Neutrophil (primary cell): ENCODE data around the gene MYBPC1.
"Not testable (repeated sequence)": the region's sequence is repeated elsewhere in the genome, so short reads cannot be mapped to it uniquely, and the experiment has no call there.

ENCODE experiments used
- H3K27ac ChIP-seq: fragments of 200-600 bp; sonication (generic); 2 replicates; pipeline ENCODE4 v1.5.1; 2016; ENCODE audit warnings: mild to moderate bottlenecking, moderate library complexity
- H3K27me3 ChIP-seq: fragments of 200-600 bp; sonication (generic); 2 replicates; pipeline ENCODE4 v1.6.0; 2016; ENCODE audit warnings: mild to moderate bottlenecking
- H3K36me3 ChIP-seq: fragments of 200-600 bp; sonication (generic); 2 replicates; pipeline ENCODE4 v1.5.1; 2017
- H3K4me1 ChIP-seq, 2 experiments: fragments of 200-600 bp in 1 of 2; sonication (generic) in 1 of 2; 1 replicate in 1 of 2; 2 replicates in 1 of 2; pipeline versions ENCODE4 v1.5.1 to v1.6.1; 2013 to 2016; ENCODE audit warnings: low read depth in 1 of 2, low read length in 1 of 2, mild to moderate bottlenecking in 1 of 2, moderate library complexity in 1 of 2; ENCODE audit not compliant: control insufficient read depth in 1 of 2, insufficient read depth in 1 of 2
- H3K4me3 ChIP-seq, 2 experiments: fragments of 200-600 bp in 1 of 2; sonication (generic) in 1 of 2; 1 replicate in 1 of 2; 2 replicates in 1 of 2; pipeline ENCODE4 v1.5.1; 2013 to 2016; ENCODE audit warnings: low read depth in 1 of 2, low read length in 1 of 2, mild to moderate bottlenecking in 1 of 2, moderate library complexity in 1 of 2
- H3K9me3 ChIP-seq: fragments of 200-600 bp; sonication (generic); 2 replicates; pipeline ENCODE4 v1.5.1; 2016
- TF ChIP-seq, protein P1 (sequence below): fragments of 200-600 bp; sonication (generic); IDR thresholded peaks from 2 replicates; pipeline ENCODE4 v1.5.1; 2016; ENCODE audit warnings: antibody characterized with exemption

MYBPC1 gene

DNA sequence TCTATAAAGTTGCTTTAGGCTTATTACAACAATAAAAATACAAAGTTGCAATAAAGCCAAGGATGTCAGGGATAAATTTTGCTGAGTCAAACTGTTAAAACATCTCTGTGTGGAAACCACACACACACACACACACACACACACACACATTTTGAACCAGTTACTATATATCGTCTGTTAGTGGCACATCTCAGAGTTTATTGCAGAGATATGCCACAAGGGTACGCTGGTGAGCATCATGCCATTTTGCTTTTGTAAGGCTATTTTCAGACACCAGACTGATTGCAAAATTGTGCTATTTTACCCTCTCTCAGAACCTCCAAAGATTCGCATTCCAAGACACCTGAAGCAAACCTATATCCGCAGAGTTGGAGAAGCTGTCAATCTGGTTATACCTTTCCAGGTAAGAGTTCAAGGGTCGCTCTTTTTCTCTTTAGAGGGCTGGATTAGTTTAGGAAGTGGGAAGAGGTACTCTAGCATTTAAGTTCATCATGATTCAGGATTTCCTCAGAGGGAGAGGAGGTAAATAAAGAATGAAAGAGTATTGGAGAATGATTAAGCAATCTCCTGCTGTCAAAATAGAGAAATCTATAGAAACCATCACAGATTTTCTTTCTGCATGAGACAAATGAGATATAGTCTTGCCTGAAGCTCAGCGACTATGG, 75.4 kb downstream of the MYBPC1 start:
- H3K27ac ChIP-seq, result peak overlapping the region; percentile 91
- peaks cover 30 to 39% of the 10 kb centered on the region in 2 experiments for H3K4me1 ChIP-seq
- peaks cover 6% of the 10 kb centered on the region for H3K27me3 ChIP-seq
- no peaks in the 10 kb centered on the region for H3K9me3 ChIP-seq
- peak overlapping the region in 1 of 2 experiments; percentile 10 for H3K4me3 ChIP-seq
- TF ChIP-seq, protein P1, sequence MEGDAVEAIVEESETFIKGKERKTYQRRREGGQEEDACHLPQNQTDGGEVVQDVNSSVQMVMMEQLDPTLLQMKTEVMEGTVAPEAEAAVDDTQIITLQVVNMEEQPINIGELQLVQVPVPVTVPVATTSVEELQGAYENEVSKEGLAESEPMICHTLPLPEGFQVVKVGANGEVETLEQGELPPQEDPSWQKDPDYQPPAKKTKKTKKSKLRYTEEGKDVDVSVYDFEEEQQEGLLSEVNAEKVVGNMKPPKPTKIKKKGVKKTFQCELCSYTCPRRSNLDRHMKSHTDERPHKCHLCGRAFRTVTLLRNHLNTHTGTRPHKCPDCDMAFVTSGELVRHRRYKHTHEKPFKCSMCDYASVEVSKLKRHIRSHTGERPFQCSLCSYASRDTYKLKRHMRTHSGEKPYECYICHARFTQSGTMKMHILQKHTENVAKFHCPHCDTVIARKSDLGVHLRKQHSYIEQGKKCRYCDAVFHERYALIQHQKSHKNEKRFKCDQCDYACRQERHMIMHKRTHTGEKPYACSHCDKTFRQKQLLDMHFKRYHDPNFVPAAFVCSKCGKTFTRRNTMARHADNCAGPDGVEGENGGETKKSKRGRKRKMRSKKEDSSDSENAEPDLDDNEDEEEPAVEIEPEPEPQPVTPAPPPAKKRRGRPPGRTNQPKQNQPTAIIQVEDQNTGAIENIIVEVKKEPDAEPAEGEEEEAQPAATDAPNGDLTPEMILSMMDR, result peak; percentile 65
- no peaks in the 10 kb centered on the region for H3K36me3 ChIP-seq

DNA sequence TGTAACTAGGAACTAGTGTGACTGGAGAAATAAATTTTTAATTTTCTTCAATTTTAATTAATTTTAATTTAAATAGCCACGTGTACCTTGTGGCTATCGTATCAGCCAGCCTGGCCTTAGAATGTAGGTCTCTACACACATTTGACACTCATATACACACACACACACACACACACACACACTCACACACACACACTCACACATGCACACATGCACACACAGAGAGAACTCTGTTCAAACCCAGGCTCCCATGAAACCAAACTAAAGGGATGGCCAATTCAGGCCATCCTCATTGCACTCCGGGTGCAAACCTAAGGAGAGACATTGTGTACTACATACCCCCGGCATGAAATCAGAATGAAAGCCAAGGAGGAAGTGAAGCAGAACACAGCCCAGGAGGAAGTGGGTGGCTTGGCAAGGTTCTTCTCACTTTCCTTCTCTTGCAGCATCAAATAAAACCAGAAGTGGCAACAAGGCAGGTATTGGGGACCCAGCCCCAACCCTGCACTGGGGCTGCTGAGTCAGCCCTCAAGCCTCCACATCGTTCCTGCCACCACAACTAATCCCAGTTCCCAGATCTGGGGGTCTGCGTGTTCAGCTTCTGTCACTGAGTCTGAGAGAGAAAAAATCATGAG, 76.5 kb downstream of the MYBPC1 start:
- no peaks in the 10 kb centered on the region for H3K36me3 ChIP-seq
- H3K27me3 ChIP-seq, result no peaks in the 10 kb centered on the region
- TF ChIP-seq, protein P1, result no peak
- no peaks in the 10 kb centered on the region for H3K9me3 ChIP-seq
- peaks cover 30 to 39% of the 10 kb centered on the region in 2 experiments for H3K4me1 ChIP-seq
- peak overlapping the region; percentile 91 for H3K27ac ChIP-seq
- peak overlapping the region; percentile 44 to 52 for H3K4me3 ChIP-seq

DNA sequence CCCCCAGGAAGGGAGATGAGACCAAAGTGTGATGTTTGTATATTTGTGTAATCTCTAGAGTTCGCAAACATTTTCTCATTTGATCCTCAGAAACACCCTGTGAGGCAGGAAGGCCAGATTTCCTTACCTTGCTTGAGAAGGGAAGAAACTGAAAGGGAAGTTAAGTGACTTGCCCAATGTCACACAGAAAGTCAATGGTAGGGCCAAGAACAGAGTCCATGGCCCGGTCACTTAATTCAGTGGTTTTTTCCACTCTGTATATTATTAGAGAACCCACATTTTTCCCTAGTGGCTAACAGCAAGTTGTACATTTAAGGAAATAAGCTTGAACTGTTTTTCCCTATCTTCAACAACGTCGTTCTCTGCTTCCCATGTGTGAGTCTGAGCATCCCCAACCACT, 77.1 kb downstream of the MYBPC1 start:
- H3K27ac ChIP-seq, result peak overlapping the region; percentile 91

DNA sequence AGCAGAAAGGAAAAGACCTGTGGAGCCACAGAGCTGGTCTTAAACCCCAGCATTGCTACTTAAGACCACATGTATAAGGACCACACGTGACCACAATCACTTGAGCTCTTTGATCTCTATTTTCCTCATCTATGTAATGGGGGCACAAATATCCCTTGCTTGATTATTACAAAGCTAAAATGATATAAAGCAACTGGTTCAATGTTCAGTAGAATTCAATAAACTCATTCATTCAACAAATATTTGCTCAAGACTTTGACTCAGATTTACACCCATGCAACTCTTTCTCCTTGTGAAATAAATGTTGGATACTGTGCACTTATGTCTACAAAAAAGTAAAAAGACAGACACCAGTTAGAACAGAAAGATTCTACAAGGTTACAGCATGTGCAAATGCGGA, 80.8 kb downstream of the MYBPC1 start:
- TF ChIP-seq, protein P1, result no peak
- no peaks in the 10 kb centered on the region for H3K27me3 ChIP-seq
- H3K9me3 ChIP-seq, result no peaks in the 10 kb centered on the region
- no peaks in the 10 kb centered on the region for H3K36me3 ChIP-seq
- H3K4me1 ChIP-seq, result peaks cover 21 to 24% of the 10 kb centered on the region in 2 experiments
- no peak overlapping the region for H3K27ac ChIP-seq
- H3K4me3 ChIP-seq, result no peak overlapping the region

More for the DNA sequence above, 77.1 kb downstream of the MYBPC1 start:
- Histone ChIP-seq H3K36me3 (no peaks in the 10 kb centered on the region), H3K27me3 (no peaks in the 10 kb centered on the region), H3K9me3 (no peaks in the 10 kb centered on the region), H3K4me3 (peak overlapping the region; percentile 44 to 52), H3K4me1 (peaks cover 30 to 39% of the 10 kb centered on the region in 2 experiments)
- TF ChIP-seq, protein P1, result no peak

DNA sequence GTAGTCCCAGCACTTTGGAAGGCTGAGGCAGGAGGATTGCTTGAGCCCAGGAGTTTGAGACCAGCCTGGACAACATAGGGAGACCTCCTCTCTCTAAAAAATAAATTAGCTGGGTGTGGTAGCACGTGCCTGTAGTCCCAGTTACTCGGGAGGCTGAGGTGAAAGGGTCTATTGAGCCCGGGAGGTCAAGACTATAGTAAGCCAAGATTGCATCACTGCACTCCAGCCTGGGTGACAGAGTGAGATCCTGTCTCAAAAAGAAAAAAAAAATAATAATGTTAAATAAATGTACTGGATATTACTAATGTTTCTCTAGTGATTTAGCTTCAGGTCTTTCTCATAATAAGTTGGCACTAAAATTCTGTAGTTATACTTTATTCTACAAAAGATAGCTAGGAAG, 81.7 kb downstream of the MYBPC1 start:
- H3K27ac ChIP-seq, H3K9me3 ChIP-seq, H3K27me3 ChIP-seq, H3K4me3 ChIP-seq, H3K36me3 ChIP-seq: not testable (repeated sequence)
- H3K4me1 ChIP-seq, result peaks cover 11 to 14% of the 10 kb centered on the region in 2 experiments

DNA sequence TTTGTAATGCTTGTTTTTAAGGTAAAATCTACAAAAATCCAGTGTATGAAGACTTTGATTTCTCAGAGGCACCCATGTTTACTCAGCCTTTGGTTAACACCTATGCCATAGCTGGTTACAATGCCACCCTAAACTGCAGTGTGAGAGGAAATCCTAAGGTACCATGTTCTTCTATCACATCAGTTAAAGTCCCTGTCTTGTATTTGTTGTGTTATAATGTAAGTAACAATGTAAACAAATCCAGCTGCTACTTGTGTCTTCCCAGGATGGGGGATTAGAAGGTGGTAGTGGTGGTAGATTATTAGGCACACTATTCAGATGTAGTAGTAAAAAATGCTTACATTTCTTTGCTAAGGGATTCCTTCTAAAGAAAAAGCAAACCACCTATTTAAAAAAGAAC, 83.3 kb downstream of the MYBPC1 start:
- Histone ChIP-seq H3K27ac (no peak overlapping the region), H3K9me3 (no peaks in the 10 kb centered on the region), H3K36me3 (no peaks in the 10 kb centered on the region), H3K27me3 (no peaks in the 10 kb centered on the region), H3K4me3 (no peak overlapping the region), H3K4me1 (no peaks in the 10 kb centered on the region)
- TF ChIP-seq, protein P1, result no peak
